HuH-7 (cell line): Measurements from ENCODE around the gene PDS5A.
"Not testable (repeated sequence)": the region's sequence is repeated elsewhere in the genome, so short reads cannot be mapped to it uniquely, and the experiment has no call there.

Source experiments
- DNase-seq: peaks from one replicate; pipeline ENCODE4 v3.0.0; 2011; ENCODE audit warnings: low spot score

PDS5A gene

GRCh38 chr4:39899291-39899690 is 78.4 kb downstream of the PDS5A start:
- no peak for DNase-seq

GRCh38 chr4:39898015-39898414 is 79.7 kb downstream of the PDS5A start:
- DNase-seq, result no peak

GRCh38 chr4:39893693-39894072 is 84.0 kb downstream of the PDS5A start:
- DNase-seq, result no peak

GRCh38 chr4:39892988-39893692 is 84.6 kb downstream of the PDS5A start:
- no peak for DNase-seq

- no peak for DNase-seq
Observed at GRCh38 chr4:39889226-39889625, 88.5 kb downstream of the PDS5A start.

- DNase-seq, result no peak
Observed at GRCh38 chr4:39888541-39888940, 89.2 kb downstream of the PDS5A start.

GRCh38 chr4:39883646-39884045 is 94.1 kb downstream of the PDS5A start:
- DNase-seq, result no peak

GRCh38 chr4:39881789-39882188 is 95.9 kb downstream of the PDS5A start:
- no peak for DNase-seq

- DNase-seq, result no peak
Observed at GRCh38 chr4:39877971-39878370, 99.7 kb downstream of the PDS5A start.

GRCh38 chr4:39873823-39874222 is 103.9 kb downstream of the PDS5A start:
- DNase-seq, result no peak

- no peak for DNase-seq
Observed at GRCh38 chr4:39865280-39865679, 112.4 kb downstream of the PDS5A start.

- DNase-seq, result no peak
Observed at GRCh38 chr4:39864391-39864790, 113.3 kb downstream of the PDS5A start.

GRCh38 chr4:39860804-39861203 is 116.9 kb downstream of the PDS5A start:
- DNase-seq, result no peak

GRCh38 chr4:39855909-39856512 is 121.7 kb downstream of the PDS5A start:
- no peak for DNase-seq

GRCh38 chr4:39852636-39853035 is 125.1 kb downstream of the PDS5A start:
- no peak for DNase-seq

- no peak for DNase-seq
Observed at GRCh38 chr4:39850727-39851126, 127.0 kb downstream of the PDS5A start.

- no peak for DNase-seq
Observed at GRCh38 chr4:39846705-39847104, 131.0 kb downstream of the PDS5A start.

- DNase-seq, result no peak
Observed at GRCh38 chr4:39846120-39846519, 131.6 kb downstream of the PDS5A start.

GRCh38 chr4:39841894-39842293 is 135.8 kb downstream of the PDS5A start:
- no peak for DNase-seq

- not testable (repeated sequence) for DNase-seq
Observed at GRCh38 chr4:39840516-39840915, 137.2 kb downstream of the PDS5A start.

GRCh38 chr4:39840027-39840426 is 137.7 kb downstream of the PDS5A start:
- no peak for DNase-seq

GRCh38 chr4:39838431-39838830 is 139.3 kb downstream of the PDS5A start:
- DNase-seq, result not testable (repeated sequence)

- DNase-seq, result no peak
Observed at GRCh38 chr4:39834269-39834668, 143.4 kb downstream of the PDS5A start.

GRCh38 chr4:39825741-39826231 is 151.9 kb downstream of the PDS5A start:
- no peak for DNase-seq
